ENCODE measurements around the gene RIPOR3. TPM values are rescaled to one million over a fixed set of nuclear protein-coding genes. Genes with fewer than 3 reads are reported as not detected.
"Not testable (repeated sequence)": the region's sequence is repeated elsewhere in the genome, so short reads cannot be mapped to it uniquely, and the experiment has no call there.

Gene RIPOR3
- total RNA-seq, 1 experiment from 2014 or later: not detected

DNA sequence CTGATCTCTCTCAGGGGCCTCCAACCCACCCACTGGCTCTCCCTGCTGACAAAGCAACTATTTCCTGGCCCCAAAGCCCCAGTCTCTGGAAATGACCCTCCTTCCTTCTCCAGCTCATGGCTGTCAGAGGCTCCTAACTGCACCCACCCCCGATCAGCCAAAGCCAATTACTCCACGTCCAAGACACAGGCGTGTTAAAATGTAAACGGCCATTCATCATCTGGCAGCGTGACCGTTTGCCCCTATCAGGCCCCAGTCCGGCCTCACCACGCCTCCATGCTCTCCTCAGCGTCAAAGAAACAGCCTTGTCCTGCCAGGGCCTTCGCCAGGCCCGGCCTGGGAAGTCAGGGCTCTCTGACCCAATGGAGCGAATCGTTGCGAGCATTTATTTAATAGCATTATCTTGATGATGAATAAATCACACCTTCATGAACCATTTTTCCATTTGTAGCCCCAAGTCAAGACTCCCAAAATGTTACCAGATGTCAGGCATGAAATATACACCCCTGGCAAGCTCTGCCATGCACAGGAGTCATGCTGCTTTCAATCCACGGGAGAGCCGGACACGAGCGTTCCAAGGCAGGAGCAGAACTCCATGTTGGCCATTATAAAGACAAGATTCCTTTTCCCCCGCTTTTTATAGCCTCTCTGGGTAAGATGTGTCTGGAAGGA is 17.7 kb downstream of the RIPOR3 start:
- in situ Hi-C loops (cut with HindIII; ENCODE audit: low pct_unique_long_range_greater_than_20kb, low sequenced_read_pairs): no loop called here
- no peak for DNase-seq (ENCODE audit: low read depth, low spot score)

- in situ Hi-C loops (cut with HindIII; ENCODE audit: low pct_unique_long_range_greater_than_20kb, low sequenced_read_pairs): no loop called here
- DNase-seq (ENCODE audit: low read depth, low spot score): no peak
Measured at GRCh38 chr20:50673146-50673465, 18.2 kb downstream of the RIPOR3 start.

GRCh38 chr20:50672400-50673145 is 18.8 kb downstream of the RIPOR3 start:
- DNase-seq (ENCODE audit: low read depth, low spot score): no peak
- in situ Hi-C loops (cut with HindIII; ENCODE audit: low pct_unique_long_range_greater_than_20kb, low sequenced_read_pairs): no loop called here

DNA sequence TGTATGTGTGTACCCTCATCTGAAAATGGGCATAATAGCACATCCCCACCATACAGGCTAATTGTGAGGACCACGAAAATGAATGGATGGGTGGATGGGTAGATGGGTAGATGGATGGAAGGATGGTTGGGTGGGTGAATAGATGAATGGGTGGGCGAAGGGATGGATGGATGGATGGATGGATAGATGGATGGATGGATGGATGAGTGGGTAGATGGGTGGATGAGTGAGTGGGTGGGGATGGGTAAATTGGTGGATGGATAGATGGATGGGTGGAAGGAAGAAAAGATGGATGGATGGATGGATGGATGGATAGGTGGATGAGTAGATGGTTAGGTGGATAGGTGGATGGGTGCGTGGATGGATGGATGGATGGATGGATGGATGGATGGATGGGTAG is 19.7 kb downstream of the RIPOR3 start:
- no peak for DNase-seq (ENCODE audit: low read depth, low spot score)
- in situ Hi-C loops (cut with HindIII; ENCODE audit: low pct_unique_long_range_greater_than_20kb, low sequenced_read_pairs): no loop called here

- DNase-seq (ENCODE audit: low read depth, low spot score); in situ Hi-C loops (cut with HindIII; ENCODE audit: low pct_unique_long_range_greater_than_20kb, low sequenced_read_pairs): not testable (repeated sequence)
Measured at GRCh38 chr20:50671010-50671409, 20.3 kb downstream of the RIPOR3 start.

GRCh38 chr20:50670126-50670862 is 21.0 kb downstream of the RIPOR3 start:
- DNase-seq (ENCODE audit: low read depth, low spot score): no peak

DNA sequence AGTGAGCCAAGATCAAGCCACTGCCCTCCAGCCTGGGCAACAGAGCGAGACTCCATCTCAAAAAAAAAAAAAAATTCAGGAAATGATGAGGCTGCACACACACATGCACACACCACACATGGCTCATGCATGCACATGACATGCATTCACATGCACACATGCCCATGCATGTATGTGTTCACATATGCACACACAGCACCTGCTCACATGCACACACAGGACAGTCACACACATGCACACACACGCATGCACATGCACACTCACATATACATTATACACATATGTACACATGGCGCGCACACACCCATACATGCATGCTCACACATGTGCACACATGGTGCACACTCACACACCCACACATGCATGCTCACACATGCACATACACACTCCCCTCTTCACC is 22.5 kb downstream of the RIPOR3 start:
- in situ Hi-C loops (cut with HindIII; ENCODE audit: low pct_unique_long_range_greater_than_20kb, low sequenced_read_pairs): no loop called here

More at GRCh38 chr20:50670126-50670862, 21.0 kb downstream of the RIPOR3 start:
- in situ Hi-C loops (cut with HindIII; ENCODE audit: low pct_unique_long_range_greater_than_20kb, low sequenced_read_pairs): no loop called here

GRCh38 chr20:50668326-50668725 is 23.0 kb downstream of the RIPOR3 start:
- in situ Hi-C loops (cut with HindIII; ENCODE audit: low pct_unique_long_range_greater_than_20kb, low sequenced_read_pairs): no loop called here
- no peak for DNase-seq (ENCODE audit: low read depth, low spot score)

More for the DNA sequence above, 22.5 kb downstream of the RIPOR3 start:
- DNase-seq (ENCODE audit: low read depth, low spot score): no peak

GRCh38 chr20:50666709-50667298 is 24.5 kb downstream of the RIPOR3 start:
- DNase-seq (ENCODE audit: low read depth, low spot score): no peak
- in situ Hi-C loops (cut with HindIII; ENCODE audit: low pct_unique_long_range_greater_than_20kb, low sequenced_read_pairs): no loop called here

DNA sequence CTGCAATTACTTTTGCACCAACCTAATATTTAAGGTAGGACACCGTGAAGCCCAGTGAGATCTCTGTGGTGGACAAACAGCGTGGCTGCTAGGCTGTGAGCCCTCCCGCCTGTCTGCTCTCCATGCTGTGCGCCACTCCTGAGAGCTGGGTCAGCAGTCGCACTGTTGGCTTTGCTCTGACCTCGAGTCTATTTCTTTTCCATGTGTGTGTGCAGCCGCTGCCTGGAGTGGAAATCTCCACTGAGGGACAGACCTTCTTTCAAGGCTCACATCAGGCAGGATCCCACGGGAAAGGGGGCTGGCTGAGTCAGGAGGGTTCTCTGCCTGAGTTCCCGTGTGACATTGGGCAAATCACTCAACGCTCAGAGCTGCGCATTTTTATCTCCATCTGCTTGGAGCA is 27.1 kb downstream of the RIPOR3 start:
- in situ Hi-C loops (cut with HindIII; ENCODE audit: low pct_unique_long_range_greater_than_20kb, low sequenced_read_pairs): no loop called here
- DNase-seq (ENCODE audit: low read depth, low spot score): no peak

DNA sequence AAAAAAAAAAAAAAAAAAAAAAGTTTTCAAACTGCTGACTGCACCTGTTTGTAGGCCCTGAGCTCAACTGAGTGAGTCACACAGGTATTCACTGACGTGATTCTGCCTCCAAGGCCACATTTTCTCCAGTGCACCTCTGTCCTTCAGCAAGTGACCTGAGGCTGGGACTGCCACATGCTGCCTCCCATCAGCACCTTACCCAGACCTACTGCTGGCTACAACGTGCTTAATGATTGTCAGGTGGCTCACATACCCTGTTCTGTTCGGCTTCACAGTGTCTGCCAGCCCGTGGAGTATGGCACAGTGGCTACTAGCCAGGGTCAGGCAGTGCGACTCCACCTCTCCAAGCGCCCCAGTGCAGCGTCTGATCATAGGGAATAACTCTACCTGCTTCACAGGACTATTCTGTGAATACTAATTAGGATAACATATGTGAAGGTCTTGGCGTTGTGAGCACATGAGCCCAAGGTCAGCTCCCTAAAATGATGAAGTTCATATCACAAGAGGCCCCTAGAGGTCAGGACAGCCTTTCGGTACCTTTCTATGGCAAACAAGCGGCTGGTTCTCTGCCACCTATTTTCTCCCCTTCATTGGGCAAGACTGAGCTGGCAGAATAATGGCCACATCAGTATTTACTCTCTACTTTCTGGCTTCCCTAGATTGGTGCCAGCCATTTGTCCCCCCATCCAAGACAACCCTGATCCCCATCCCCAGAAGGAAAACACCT is 28.1 kb downstream of the RIPOR3 start:
- in situ Hi-C loops (cut with HindIII; ENCODE audit: low pct_unique_long_range_greater_than_20kb, low sequenced_read_pairs): no loop called here
- peak; percentile 67 for DNase-seq (ENCODE audit: low read depth, low spot score)

DNA sequence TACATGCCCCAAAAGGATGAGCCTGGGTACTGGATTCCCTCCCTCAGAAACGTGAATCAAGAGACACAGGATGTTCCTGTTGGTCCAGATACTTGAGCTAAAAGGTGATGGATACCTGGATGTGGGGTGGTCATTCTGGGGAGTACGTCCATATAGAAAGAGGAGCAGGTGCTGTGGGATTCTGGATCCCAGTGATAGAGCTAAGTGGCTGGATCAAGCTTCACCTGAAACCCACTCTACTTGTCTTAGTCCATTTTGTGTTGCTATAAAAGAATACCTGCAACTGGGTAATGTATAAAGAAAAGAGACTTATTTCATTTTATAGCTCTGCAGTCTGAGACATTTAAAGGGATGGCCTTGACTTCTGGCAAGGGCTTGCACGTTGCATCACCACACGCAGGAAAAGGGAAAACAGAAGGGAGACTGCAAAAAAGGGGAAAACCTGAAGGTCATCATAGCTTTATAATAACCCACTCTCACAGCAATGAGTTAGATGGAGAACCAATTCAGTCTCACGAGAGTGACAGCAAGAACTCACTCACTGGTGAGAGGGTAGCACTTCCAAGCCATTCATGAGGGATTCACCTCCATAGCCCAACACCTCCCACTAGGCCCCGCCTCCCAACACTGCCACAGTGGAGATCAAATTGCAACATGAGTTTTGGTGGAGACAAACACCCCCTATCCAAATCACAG is 31.2 kb downstream of the RIPOR3 start:
- in situ Hi-C loops (cut with HindIII; ENCODE audit: low pct_unique_long_range_greater_than_20kb, low sequenced_read_pairs): no loop called here

GRCh38 chr20:50658804-50659380 is 32.5 kb downstream of the RIPOR3 start:
- in situ Hi-C loops (cut with HindIII; ENCODE audit: low pct_unique_long_range_greater_than_20kb, low sequenced_read_pairs): no loop called here

More for the DNA sequence above, 31.2 kb downstream of the RIPOR3 start:
- DNase-seq (ENCODE audit: low read depth, low spot score): no peak

GRCh38 chr20:50655311-50655880 is 35.9 kb downstream of the RIPOR3 start:
- in situ Hi-C loops (cut with HindIII; ENCODE audit: low pct_unique_long_range_greater_than_20kb, low sequenced_read_pairs): no loop called here
- no peak for DNase-seq (ENCODE audit: low read depth, low spot score)

More at GRCh38 chr20:50658804-50659380, 32.5 kb downstream of the RIPOR3 start:
- no peak for DNase-seq (ENCODE audit: low read depth, low spot score)

DNA sequence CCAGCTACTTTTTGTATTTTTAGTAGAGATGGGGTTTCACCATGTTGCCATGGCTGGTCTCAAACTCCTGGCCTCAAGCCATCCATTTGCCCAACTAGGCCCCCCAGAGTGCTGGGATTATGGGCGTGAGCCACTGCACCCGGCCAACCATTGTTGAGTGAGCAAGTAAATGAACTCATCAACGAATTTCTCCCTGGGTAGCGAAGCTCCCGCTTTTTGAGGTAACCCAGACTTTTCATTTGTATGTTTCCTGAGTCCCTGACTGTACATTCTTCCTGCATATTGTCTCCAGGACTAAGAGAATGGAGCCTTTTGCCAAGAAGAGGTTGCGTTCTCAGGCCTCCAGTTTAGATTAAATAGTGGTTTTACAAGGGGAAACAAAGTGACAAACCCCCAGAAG is 36.4 kb downstream of the RIPOR3 start:
- DNase-seq (ENCODE audit: low read depth, low spot score): no peak

GRCh38 chr20:50652702-50653294 is 38.5 kb downstream of the RIPOR3 start:
- in situ Hi-C loops (cut with HindIII; ENCODE audit: low pct_unique_long_range_greater_than_20kb, low sequenced_read_pairs): no loop called here
- DNase-seq (ENCODE audit: low read depth, low spot score): no peak

More for the DNA sequence above, 36.4 kb downstream of the RIPOR3 start:
- in situ Hi-C loops (cut with HindIII; ENCODE audit: low pct_unique_long_range_greater_than_20kb, low sequenced_read_pairs): no loop called here

Data from SK-MEL-5 (cell line).